ENCODE measurements around the gene ERC2.

The ERC2 gene

DNA sequence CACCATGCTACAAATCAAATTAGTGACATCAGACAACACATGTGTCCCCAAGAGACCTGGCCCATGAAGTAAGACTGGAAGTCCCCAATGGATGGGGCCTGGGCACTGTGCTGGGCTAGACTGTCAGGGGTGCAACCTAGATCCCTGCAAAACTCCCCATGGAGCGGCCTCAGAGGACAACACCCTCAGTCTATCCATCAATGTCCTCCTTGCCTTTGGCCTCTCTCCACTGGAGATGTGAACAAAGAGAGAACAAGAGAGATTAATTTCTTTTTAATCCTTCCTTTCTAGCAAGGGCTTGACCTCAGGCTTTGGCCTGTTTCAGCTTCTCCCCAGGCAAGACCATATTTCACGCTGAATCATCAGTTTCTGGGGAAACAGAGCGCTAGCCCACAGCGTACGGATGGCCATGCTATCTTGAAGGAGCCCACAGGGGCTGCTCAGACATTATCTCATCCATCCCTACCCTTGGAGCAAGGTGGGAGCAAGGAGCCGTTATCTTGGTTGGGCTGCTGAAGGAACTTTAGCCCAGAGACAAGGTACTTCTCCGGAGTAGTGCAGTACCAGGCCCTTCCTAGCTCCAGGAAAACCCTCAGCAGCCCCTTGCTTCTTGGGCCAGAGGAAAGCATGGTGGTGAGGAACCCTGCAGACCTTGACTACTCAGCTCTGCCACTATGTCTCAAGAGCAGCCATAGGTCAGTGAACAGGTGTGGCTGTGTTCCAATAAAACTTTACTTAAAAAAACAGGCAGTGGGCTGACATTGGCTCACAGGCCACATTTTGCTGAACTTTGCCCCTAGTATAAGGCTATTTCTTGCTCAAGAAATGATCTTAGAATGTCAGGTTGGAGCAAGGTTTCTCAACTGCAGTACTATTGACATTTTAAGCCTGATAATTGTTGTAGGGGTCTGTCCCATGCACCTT, 908.5 kb downstream of the ERC2 start:
- H3K4me3 ChIP-seq (ENCODE audit: low read depth, low read length): no peak overlapping the region
- no peak for DNase-seq (ENCODE audit: low read depth)
- no peak for TF ChIP-seq CTCF (IDR thresholded peaks at IDR 0.05; ENCODE audit: control insufficient read depth, extremely low read depth, insufficient read depth)

- H3K4me3 ChIP-seq (ENCODE audit: low read depth, low read length): no peak overlapping the region
- DNase-seq (ENCODE audit: low read depth): no peak
- no peak for TF ChIP-seq CTCF (IDR thresholded peaks at IDR 0.05; ENCODE audit: control insufficient read depth, extremely low read depth, insufficient read depth)
Observed at GRCh38 chr3:55558316-55558715, 910.0 kb downstream of the ERC2 start.

- DNase-seq (ENCODE audit: low read depth): no peak
- no peak for TF ChIP-seq CTCF (IDR thresholded peaks at IDR 0.05; ENCODE audit: control insufficient read depth, extremely low read depth, insufficient read depth)
- no peak overlapping the region for H3K4me3 ChIP-seq (ENCODE audit: low read depth, low read length)
Observed at GRCh38 chr3:55557549-55557948, 910.7 kb downstream of the ERC2 start.

DNA sequence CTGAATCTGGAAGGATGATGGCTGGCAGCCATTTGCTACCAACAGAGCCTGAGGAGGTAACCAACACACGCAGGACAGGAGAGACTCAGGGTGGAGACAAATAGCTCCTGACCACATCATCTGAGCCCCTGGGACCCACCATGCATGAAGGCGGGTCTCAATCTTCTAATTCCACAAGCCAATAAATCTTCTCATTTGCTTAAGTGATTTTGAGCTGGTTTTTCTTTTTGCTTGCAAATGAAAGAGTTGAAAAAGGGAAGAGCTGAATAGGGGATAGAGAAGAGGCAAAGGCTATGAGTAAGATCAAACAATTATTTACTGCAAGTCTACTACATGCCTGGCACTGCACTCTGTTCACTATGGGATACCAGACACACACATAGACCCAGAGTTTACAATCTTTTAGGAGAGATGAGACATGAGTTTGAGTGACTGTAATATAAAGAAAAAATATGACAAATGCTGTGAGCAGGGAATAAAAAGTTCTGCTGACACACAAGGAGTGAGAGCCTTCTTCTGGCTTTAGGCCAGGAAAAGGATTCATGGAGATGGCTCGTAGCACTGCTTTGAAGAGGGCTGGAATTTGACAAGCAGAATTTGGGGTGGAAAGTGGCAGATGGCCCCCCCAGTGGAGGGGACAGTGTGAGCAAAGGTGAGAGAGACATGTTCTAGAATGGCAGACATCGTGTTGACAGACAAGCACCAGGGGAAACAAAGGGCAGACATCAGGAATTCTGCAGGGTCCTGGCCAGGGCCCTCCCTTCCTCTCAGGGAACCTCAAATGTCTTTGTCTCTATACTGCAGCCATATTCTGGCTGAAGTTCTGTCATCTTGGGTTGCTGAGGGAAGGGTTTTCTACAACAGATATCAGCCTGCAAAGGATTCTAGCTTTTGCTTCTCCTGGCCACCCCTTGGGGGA, 911.4 kb downstream of the ERC2 start:
- no peak for DNase-seq (ENCODE audit: low read depth)
- no peak for TF ChIP-seq CTCF (IDR thresholded peaks at IDR 0.05; ENCODE audit: control insufficient read depth, extremely low read depth, insufficient read depth)
- H3K4me3 ChIP-seq (ENCODE audit: low read depth, low read length): no peak overlapping the region

DNA sequence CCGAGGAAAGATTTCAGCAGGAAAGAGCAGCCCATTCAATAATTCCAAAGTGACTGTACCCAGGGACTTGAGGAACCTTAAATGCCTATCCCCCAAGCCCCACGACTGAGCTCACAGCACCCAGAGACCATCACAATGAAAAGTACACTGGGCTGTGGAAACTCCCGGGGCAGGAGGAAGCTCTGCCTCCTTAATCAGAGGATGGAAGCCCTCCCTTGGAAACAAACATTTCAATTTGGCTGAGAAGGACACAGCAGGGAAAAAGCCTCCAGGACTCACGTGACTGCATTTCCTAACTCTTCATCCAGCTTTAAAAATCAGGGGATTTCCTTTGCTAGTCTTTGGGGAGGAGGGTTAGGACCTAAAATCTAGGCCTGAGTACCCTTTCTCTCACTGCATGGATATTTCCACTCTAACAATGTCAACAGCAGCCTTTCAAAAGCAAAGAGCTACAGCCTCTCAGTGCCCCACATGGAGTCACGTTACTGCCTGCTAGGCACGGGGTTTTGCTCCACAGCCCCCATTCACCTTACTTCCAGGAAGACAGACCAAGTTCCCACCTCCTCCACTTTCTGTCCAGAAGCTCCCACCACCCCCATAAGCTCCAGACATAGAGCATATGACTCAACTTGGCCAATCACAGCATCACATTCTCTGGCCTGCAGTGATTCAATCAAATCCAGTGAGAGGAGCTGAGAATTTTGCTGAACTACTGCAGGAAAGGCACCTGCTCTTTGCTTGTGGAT, 912.2 kb downstream of the ERC2 start:
- no peak for TF ChIP-seq CTCF (IDR thresholded peaks at IDR 0.05; ENCODE audit: control insufficient read depth, extremely low read depth, insufficient read depth)
- no peak overlapping the region for H3K4me3 ChIP-seq (ENCODE audit: low read depth, low read length)
- DNase-seq (ENCODE audit: low read depth): no peak

DNA sequence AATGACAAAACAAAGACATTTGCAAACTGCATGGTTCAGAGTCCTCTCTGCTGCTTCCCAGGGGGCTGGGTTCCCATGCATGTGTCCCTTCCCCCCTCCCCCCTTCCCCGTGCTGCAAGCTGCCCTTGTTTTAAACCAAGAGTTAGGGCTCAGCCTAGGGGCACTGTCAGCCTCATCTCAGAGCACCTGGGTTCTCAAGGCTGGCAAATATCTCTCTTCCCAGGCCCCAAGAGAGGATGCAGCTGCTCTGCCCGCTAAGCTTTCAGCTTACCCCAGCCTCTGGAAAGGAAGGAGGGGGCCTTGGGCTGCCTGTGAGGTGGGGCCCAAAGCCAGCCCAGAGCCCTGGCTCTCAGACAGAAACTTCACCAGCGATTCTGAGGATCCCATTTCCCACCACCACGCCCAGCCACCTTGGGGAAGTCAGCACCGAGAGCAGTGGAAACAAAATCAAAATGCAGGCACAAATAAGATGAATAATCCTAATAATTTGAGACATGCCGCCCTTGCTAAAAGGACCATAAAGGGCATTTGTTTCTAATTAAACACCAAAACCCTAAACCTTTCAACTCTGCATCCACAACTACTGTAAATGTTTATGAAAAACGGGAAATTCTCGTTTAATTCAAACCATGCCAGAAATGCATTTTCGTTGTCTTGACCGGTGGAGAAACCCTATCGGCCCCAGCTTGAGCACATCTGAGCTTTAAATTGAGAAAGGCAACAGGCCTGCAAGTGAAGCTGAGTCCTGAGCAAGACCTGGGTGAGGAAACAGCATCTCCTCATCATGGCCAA, 913.4 kb downstream of the ERC2 start:
- DNase-seq (ENCODE audit: low read depth): no peak
- TF ChIP-seq CTCF (IDR thresholded peaks at IDR 0.05; ENCODE audit: control insufficient read depth, extremely low read depth, insufficient read depth): no peak
- H3K4me3 ChIP-seq (ENCODE audit: low read depth, low read length): no peak overlapping the region

Data from LNCaP clone FGC (cell line).